Medulla oblongata (tissue), 1 donor: ENCODE measurements around the gene KCTD14.
"Not testable (repeated sequence)": the region's sequence is repeated elsewhere in the genome, so short reads cannot be mapped to it uniquely, and the experiment has no call there.

ENCODE experiments used
- DNase-seq: peaks from one replicate; pipeline ENCODE4 v3.0.0-alpha.2; 2015; ENCODE audit errors: extremely low spot score

The KCTD14 gene

DNA sequence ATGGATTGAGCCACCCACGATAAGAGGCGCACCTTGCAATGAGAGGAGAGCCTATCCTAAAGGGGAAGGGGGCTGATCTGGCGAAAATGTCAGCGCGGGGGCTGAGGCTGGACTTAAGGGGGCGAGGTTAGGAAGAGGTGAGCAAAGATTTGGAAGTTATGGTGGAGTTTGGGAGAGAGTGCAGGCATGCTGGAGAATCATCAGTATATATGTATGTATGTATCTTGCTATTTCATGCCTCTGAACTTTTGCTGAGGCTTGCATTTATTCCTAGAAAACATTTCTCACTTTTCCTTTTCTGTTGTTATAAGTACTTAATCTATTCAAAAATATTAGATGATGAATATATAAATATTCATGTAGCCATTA lies 23.4 kb upstream of the KCTD14 start:
- no peak for DNase-seq

GRCh38 chr11:78045851-78046485 lies 22.9 kb upstream of the KCTD14 start:
- peak; percentile 89 for DNase-seq

- DNase-seq = no peak
Measured at GRCh38 chr11:78044706-78045105, 21.6 kb upstream of the KCTD14 start.

DNA sequence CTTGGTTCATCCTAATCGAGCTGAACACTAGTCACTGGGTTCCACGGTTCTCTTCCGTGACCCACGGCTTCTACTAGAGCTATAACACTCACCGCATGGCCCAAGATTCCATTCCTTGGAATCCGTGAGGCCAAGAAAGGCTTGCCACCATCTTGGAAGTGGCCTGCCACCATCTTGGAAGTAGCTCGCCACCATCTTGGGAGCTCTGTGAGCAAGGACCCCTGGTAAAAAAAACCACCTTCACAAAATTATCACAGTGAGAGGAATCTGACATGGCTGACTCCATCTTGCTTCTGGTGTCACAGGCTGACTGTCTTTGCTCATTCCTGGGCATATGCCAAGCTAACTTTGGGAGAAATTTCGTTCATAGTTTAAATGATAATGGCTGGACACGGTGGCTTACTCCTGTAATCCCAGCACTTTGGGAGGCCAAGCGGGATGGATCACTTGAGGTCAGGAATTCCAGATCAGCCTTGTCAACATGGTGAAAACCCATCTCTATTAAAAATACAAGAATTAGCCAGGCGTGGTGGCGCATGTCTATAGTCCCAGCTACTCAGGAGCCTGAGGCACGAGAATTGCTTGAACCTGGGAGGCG lies 18.9 kb upstream of the KCTD14 start:
- no peak for DNase-seq

- not testable (repeated sequence) for DNase-seq
Measured at GRCh38 chr11:78041380-78041719, 18.3 kb upstream of the KCTD14 start.

GRCh38 chr11:78040691-78041379 lies 17.8 kb upstream of the KCTD14 start:
- no peak for DNase-seq

DNA sequence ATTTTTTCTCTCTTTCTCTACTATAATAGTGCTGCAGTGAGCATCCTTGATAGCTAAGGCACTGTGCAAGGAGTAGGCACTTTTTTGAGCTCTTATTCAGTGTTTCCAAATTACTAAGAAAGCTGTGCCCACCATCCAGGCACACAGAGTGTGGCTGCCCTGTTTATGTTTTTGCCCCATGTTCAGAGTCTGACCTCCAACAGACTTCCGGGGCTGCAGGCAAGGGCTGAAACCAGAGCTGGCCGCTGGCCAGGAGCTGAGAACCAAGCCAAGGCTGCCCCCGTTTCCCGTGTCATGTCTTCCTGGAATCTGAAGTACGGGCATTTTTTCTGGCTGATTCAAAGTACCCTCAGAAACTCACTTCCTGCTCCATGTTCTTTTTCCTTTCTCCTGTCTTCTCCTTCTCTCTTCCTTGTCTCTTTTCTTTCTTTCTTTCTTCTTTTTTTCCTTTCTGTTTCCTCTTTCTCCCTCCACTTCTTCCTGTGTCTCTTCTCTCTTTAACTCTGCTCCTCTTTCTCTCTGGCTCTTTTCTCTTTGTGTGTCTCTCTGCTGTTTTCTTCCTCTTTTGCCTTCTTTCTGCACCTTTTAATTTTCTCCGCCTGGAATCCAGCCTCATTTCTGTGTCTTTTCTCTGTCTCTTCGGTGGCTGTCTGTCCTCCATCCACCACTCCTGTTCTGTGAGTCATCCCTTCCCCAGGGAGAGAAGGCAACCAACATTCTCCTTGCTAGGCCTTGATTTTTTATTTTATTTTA lies 17.0 kb upstream of the KCTD14 start:
- DNase-seq = peak; percentile 74

GRCh38 chr11:78039391-78039918 lies 16.4 kb upstream of the KCTD14 start:
- DNase-seq = no peak

- no peak for DNase-seq
Measured at GRCh38 chr11:78038697-78039313, 15.7 kb upstream of the KCTD14 start.

- no peak for DNase-seq
Measured at GRCh38 chr11:78037825-78038620, 14.9 kb upstream of the KCTD14 start.

GRCh38 chr11:78037056-78037455 lies 14.0 kb upstream of the KCTD14 start:
- DNase-seq = no peak

DNA sequence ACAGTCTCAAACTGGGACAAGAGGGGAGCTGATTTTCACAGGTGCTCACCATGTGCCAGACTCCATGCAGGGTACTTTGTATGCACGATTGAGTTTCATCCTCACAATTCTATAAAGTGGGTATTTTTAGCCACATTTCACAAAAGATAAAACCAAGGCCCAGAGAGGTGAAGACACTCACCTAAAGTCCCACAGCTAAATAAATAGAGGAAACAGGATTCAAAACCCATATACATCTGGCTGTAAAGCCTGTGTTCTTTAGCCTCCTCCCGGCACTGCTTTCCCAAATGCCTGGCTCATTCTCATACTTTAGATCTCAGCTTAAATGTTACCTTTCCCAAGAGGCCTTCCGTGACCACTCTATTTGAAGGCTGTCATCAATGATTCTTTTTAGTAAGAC lies 13.2 kb upstream of the KCTD14 start:
- DNase-seq = no peak

DNA sequence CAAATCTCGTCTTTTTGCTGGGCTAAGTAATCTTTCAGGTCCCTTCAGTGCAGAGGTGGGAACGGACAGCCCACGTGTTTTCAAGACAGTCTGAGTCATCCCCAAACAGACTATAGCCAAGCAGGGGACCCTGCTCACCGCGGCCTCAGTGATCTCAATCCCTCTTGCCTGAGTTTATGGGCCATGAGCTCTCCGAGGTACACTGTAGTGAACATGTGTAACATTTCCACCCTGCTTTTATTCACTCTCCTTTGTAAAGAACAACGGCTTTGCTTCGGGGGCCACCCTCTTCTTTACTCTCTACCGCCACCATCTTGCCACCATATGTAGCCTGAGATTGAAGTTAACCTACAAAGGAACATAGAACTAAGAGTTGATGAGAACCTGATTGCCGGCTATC lies 11.5 kb upstream of the KCTD14 start:
- no peak for DNase-seq

DNA sequence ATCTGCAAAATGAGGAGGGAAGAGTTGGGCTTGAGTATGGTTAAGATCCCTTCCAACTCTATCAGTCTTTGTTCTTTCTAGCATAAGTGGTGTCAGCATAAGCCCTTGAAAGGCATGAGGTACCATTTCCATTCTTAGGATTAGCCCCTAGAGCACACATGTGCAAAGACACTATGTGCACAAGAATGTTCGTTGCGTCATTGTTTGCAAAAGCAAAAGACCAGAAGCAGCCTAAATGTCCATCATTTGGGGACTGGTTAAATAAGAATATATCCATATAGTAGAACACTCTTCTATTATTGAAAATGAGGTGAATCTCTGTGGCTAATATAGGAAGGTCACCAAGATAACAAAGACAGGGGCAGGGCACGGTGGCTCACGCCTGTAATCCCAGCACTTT lies 10.0 kb upstream of the KCTD14 start:
- DNase-seq = no peak

DNA sequence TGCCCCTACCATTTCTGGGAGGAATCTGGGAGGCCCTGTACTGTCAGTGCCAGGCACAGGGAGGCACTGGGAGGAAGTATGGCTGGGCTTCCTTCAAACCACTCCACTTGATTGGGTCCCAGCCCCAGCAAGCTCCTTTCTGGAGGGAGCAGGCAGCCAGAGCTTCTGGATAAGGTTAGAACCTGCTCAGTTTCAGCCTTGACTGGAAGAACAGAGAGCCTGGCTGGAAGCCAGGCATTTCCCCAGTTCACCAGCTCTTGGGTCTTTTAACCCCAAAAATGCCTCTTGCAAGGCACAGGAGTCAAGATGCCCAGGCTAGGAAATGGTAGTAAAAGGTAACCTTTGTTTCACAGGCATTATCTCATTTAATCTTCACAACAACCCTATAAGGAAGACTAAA lies 9.0 kb upstream of the KCTD14 start:
- no peak for DNase-seq

DNA sequence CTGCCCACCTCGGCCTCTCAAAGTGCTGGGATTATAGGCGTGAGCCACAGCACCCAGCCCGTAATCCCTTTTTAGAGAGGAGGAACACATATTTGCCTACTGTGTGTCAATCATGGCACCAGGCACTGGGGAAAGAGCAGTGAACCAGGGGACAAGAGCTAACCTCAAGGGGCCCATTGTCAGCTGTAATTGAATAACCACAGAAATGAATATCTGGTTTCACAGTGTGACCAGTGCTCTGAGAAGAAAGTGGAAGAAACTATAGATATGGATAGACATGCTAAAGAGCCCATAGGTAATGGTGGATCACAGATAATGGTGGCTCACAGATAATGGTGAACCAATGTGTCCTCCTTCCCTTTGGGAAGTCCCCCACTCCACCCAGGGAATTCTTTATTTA lies 8.6 kb upstream of the KCTD14 start:
- DNase-seq = no peak

- DNase-seq = peak; percentile 98
Measured at GRCh38 chr11:78030429-78031325, 7.6 kb upstream of the KCTD14 start.

DNA sequence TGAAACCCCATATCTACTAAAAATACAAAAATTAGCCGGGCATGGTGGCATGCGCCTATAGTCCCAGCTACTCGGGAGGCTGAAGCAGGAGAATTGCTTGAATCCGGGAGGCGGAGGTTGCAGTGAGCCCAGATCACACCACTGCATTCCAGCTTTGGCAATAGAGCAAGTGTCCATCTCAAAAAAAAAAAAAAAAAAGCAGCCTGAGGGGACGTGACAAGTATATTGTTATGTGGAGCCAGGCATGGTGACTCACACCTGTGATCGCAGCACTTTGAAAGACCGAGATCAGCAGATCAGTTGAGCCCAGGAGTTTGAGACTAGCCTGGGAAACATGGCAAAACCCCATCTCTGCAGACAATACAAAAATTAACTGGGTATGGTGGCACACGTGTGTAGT lies 5.3 kb upstream of the KCTD14 start:
- not testable (repeated sequence) for DNase-seq

DNA sequence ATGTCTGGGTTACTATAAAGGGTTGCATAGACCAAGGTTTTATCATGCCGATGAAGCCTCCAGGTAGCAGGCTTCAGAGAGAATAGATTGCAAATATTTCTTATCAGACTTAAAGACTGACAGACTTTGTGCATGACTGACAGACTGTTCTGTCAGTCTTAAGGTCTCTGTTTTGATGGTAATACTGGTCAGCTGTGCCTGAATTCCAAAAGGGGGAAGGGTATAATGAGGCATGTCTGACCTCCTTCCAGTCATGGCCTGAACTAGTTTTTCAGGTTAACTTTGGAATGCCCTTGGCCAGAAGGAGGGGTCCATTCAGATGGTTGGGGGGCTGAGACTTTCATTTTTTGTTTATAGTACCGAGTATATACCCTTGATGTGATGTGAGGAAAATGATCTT lies 4.7 kb upstream of the KCTD14 start:
- DNase-seq = no peak

- no peak for DNase-seq
Measured at GRCh38 chr11:78025378-78025777, 2.3 kb upstream of the KCTD14 start.
